Measurements from ENCODE around the gene TNRC6C. TPM values are rescaled to one million over a fixed set of nuclear protein-coding genes. Genes with fewer than 3 reads are reported as not detected.

TNRC6C gene
- total RNA-seq, 1 donor from 2014 or later: 5.6 TPM

DNA sequence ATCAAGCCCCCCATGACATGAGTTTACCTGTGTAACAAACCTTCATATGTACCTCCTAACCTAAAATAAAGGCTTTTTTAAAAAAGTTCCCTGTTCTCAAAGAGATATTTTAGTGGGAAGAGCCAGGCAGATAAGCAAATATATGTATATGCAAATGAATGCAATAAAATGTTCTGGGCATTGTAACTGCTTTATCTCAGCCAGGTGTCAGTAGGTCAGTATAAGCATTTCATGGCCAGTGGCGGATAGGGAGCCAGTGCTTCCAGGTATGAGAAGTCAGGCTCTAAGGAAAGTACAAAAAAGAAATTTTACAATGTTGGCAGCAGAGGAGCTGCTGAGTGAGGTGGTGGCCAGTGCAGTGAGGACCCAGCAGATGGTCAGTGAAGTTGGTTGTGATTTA is 53.9 kb downstream of the TNRC6C start:
- DNase-seq (ENCODE audit: low read depth): no peak

DNA sequence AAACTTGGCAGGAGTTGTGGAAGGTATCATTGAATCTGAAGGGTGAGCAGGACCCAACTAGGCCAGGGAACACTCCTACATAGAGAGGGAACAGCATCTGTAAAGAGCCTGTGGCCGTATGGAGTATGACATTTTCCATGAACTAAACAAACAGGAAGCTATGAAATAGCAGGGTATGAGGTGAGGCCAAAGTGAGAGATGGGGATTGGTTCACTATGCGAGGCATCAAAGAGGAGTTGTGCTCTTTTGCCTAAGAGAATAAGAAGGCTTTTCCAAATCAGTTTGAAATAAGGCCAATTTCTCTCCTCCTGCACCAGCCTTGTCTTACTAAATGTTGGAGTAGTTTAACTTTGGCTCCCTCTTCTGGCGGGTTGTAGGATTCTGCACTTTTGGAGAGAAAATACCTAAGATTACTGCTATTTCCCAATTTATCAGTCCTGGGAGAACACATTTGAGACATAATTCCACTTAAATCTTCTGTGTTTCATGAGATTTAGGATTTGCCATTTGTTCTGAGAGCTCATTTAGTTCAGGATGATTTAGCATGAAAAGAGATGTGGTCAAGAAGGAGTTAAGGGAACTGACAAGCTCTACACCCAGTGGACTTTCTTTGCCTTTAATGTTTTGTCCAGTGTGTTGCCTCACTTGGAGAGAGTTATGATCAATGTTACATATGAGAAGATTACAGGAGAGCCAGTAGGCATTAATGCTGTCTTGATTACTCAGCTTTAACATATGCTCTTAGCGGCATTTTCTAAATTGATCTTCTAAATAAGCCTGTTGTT is 55.4 kb downstream of the TNRC6C start:
- peak; percentile 78 for DNase-seq (ENCODE audit: low read depth)

DNA sequence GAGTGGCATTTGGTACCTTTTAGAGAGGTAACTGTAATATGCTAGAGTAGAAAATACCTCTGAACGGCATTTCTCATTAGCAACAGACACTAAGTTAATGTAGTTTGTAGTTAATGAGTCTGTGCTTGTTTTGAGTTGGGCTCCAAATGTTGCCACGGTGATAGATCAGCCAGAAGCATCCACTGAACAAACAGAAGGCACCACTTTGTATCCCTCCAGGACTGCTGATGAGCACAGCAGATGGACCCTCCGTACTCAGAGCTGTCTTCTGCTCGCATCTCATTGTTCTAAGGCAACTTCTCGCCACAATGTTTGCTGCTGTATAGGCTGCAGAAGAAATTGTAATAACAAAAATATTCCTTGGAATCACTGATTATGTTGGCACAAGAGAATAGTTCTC is 56.1 kb downstream of the TNRC6C start:
- DNase-seq (ENCODE audit: low read depth): no peak

DNA sequence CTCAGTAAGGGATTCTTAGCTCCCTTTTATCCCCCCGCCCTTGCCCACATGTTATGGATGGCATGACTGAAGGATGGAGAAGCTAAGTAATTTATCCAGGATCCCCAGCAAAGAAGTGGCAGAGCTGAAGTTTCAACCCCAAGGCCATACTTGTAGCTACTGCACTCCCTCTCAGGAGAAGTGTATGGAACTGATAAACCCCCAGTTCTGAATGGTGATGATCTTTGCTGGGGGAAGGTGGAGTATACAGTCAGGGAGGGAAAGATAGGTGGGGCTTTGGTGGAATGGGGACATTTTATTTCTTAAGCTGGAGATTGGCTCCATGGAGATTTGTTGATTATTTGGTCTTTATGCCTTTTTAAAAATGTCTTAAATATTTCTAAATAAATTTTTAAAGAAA is 58.3 kb downstream of the TNRC6C start:
- DNase-seq (ENCODE audit: low read depth): no peak

DNA sequence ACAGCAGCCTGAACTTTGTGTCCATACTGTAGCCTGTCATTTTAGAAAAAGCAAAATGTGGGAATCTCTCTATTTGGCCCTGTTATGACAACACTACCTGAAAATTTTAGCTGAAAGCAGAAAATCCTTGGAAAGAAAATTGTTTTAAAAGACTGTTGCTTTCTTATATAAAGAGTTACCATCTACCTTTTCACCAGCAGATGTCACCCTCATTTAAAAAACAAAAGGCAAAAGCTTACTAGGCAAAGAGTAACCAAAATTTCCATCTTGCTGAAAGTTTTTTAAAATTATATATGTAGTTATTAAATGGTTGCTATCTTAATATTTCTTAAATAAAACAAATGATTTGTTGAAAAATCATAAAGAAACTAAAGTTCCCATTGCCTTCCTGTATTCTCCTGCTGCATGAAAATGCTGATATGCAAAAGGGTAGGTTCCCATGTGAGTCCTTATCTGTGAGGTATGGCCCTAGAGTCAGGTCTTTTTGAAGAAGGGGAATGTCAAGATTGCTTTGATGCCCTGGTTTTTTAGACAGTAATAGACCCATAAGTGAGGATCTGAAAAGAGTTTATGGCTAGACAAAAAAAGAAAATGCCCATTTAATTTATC is 61.0 kb downstream of the TNRC6C start:
- peak; percentile 56 for DNase-seq (ENCODE audit: low read depth)

DNA sequence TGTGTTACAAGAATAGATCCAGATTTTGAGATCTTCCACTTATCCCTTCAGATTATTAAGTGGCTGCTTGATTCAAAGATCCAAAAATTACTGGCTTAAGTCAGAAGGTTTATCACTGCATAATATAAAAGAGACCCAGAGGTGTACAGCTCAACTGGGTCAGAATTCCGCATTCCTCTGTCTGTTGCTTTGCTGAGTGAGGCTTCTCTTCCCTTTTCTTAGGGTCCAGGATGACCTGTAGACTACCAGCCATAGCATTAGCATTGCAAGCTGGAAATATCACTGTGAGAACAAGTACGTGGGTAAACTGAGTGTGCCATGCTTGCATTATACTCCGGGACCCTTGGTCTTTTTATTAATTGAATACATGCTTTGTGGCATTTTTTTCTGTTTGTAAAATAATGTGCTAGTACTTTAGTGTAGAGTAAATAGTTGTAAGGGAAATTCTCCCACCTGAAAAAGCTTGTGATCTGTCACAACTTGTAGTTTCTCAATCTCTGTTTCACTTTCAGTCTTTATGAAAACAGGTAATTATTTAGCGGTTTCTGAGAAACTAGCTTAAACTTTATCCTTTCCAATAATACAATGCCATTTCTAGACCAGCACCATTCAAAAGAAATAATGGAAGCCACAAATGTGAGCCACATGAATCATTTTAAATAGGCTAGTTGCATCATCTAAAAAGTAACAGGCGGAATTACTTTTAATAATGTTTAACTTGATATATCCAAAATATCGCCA is 61.6 kb downstream of the TNRC6C start:
- DNase-seq (ENCODE audit: low read depth): no peak

DNA sequence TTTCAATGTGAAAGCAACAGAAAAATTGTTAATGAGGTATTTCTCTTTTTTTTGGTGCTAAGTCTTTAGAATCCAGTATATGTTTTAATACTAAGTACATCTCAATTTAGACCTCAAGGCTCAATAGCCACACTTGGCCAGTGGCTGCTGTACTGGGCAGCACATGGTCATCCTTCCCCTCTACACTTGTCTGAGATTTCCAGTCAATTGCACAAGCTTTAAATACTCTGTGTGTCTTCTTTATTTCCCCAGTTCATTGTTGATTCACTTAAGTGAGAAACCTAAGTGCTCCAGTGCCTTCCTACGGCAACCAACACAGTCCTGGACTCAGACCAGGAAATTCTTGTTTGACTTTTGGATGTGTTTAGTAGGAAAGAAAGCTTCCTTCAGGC is 62.2 kb downstream of the TNRC6C start:
- DNase-seq (ENCODE audit: low read depth): no peak

DNA sequence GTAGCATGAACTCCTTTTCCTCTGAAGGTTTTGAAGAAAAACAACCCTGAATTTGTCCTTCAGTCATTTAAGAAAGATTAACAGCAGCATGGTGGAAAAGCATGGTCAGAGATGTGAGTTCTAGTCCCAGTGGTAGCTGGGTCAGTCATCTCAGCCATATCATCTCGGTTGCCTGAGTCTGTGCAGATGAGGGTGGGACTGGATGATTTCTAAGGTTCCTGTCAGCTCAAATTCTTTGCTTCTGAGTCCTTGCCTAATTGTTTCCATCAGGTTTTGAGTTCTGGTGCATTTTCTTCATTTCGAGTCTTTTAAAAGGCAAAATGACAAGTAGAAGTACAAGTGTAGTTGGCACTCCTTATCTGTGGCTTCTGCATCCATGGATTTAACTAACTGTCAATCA is 63.9 kb downstream of the TNRC6C start:
- no peak for DNase-seq (ENCODE audit: low read depth)

DNA sequence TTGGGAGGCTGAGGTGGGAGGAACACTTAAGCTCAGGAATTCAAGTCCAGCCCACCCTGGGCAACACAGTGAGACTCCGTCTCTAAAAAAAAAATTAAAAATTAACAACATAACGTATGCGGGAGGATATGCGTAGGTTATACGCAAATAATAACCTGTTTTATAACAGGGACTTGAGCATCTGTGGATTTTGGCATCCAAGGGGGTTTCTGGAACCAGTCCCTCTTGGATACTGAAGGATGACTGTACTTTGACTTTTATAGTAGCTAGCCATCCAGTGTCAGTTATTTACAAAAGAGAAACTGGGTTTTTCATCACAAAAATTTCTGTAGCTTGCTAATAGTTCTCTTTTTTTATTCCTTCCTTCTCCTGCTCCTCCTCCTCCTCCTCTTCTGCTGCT is 64.5 kb downstream of the TNRC6C start:
- DNase-seq (ENCODE audit: low read depth): no peak

DNA sequence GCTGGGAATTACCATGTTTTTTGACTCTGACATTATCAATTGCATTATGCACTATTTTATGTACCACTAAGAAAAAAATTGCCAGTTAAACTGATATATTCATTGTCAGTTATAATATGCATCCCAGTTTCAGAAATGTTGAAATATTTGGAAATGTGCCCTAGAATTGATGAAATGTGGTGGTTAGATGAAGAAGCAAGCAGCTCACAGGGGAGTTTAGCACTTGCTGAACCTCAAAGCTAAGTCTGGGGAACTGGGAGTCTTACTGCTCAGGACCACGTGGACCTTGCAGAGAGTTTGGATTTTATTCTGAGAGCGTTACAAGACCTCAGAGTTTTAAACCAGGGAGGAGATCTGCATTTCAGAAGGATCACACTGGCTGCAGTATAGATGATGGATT is 67.9 kb downstream of the TNRC6C start:
- no peak for DNase-seq (ENCODE audit: low read depth)

DNA sequence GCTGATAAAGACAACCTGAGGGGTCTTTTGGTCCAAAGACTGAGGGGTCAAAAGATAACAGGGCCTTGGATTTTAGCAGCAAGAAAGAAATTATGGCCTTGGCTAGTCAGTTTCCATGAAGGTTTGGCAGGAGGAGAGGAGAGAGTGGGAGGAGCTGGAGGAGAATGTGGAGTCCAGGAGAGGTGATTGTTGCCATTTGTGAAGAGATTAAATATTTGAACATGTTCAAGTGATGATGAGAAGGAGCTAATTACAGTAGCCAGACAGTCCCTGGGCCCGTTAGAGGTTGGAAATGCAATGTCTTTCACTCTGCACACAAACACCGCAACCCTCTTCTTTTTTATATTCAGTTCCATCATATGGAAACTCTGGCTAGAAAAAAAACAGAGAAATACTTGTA is 68.6 kb downstream of the TNRC6C start:
- no peak for DNase-seq (ENCODE audit: low read depth)

DNA sequence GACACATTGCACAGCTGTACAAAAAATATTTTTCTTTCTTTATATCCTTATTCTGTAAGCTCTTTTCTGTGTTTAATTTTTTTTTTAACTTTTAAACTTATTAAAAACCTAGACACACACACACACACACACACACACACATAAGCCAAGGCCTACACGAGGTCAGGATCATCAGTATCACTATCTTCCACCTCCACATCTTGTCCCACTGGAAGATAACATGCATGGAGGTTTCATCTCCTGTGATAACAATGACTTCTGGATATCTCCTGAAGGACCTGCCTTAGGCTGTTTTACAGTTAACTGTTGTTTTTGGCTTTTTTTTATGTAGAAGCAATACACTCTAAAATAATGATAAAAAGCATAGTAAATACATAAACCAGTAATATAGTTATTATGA is 71.2 kb downstream of the TNRC6C start:
- no peak for DNase-seq (ENCODE audit: low read depth)

DNA sequence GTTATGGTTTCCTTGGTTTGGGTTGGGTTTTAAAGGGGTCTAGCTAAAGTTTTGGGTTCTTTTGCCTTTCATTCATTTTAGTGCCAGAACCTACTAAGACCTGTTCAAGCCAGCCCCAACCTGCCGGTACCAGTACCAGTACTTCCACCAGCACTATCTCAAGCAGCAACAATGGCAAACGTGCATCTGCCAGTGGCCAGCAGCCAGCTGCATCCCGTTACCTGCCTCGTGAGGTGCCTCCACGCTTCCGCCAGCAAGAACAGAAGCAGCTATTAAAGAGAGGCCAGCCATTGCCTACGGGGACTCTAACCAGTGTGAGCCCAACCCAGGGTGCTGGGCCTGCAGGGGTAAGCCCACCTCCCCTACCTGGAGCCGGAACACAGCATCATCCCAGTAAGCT is 72.9 kb downstream of the TNRC6C start:
- no peak for DNase-seq (ENCODE audit: low read depth)

DNA sequence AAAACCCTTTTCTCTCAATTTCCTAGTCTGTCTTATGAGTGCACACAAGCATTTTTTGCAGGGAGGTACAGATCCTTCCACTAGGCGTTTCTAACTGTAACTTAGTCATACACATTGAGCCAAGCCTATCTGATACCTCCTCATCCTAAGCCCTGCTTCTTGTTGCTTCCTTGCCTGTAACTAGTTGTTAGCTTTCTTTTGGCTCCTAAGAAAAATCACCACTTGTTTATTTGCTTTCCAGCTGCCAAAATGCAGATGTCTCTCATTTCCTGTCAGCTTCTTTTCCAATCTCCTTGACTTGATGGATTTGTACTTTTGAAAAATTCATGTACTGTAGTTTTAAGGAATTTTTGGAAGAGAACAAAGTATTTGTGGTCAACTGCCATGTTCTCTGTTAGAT is 73.7 kb downstream of the TNRC6C start:
- no peak for DNase-seq (ENCODE audit: low read depth)

DNA sequence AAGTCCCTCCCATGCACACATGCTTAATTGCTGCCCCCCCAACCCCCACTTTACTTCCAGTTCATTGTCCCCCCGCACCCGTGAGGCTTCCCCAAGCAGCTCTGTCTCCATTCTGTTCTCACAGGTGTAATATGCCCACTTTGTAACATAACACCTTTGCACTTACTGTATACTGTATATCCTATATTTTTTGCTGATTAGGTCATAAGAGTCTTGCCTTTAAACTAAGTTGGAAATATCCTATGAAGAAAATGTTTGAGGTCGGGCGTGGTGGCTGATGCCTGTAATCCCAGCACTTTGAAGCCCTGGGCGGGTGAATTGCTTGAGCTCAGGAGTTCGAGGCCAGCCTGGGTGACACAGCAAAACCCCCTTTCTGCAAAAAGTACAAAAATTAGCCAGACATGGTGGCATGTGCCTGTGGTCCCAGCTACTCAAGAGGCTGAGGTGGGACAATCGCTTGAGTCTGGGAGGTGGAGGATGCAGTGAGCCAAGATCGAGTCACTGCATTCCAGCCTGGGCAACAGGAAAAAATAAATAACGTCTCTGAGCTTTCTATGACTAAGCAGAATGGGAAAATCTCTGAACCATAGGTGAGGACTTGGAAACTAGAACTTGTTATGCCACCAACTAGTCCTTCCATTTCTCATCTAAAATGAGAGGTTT is 76.1 kb downstream of the TNRC6C start:
- DNase-seq (ENCODE audit: low read depth): no peak

DNA sequence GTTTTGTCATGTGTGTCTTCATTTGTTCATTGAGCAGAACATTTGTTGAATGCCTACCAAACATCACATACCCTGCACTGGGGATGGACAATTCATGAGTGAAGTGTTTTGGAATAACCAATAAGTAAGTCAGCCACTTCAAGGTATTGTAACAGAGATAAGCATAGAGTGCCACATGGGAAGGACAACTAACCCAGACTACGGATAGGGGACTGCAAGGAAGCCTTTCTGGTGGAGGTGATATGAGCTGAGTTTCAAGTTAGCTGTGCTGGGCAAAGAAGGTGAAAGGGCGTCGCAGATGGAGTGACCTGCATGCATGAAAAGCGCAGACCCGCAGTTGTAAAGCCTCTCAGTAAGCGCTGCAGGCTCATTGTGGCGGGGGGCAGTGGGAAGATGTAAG is 78.8 kb downstream of the TNRC6C start:
- DNase-seq (ENCODE audit: low read depth): no peak

DNA sequence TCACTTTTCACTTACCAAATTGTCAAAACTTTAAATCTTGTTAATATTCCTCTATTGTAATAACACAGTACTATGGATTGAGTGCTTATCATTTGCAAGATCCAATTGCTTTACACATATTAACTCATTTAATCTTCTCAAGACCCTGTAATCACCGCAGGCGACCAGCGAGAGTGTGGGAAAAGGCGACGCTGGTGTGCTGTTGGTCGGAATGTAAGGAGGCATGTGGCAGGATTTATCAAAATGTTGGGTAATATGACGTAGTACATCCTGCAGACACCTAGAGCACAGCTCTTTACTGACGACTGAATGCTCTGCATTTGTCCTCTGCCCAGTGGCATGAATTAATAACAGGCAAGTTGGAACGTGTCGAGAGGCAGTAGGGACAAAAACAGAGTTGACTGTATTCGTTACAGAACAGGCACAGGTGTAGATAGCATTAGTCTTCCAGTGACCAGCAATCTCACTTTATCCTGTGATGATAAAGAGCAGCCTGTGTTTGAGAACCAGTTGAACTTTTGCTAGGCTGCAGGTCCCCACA is 80.3 kb downstream of the TNRC6C start:
- DNase-seq (ENCODE audit: low read depth): no peak

DNA sequence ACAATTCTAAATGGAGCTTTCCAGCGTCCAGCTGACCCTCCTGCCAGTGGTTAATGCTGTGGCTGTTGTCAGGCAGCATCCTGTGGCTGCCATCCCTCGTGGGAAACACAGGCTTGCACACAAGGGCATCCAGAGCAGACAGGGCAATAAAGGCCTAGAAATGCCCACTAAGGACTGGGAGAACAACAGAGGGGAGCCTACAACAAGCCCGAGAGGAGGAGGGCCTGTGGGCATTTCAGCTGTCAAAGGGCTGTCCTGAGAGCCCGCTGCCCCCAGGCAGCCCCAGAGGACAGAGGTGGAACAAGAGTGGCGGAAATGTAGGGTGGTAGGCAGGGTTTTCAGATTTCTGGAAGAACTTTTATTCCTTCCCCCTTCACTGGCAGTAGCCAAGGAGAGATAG is 81.1 kb downstream of the TNRC6C start:
- peak; percentile 66 for DNase-seq (ENCODE audit: low read depth)

DNA sequence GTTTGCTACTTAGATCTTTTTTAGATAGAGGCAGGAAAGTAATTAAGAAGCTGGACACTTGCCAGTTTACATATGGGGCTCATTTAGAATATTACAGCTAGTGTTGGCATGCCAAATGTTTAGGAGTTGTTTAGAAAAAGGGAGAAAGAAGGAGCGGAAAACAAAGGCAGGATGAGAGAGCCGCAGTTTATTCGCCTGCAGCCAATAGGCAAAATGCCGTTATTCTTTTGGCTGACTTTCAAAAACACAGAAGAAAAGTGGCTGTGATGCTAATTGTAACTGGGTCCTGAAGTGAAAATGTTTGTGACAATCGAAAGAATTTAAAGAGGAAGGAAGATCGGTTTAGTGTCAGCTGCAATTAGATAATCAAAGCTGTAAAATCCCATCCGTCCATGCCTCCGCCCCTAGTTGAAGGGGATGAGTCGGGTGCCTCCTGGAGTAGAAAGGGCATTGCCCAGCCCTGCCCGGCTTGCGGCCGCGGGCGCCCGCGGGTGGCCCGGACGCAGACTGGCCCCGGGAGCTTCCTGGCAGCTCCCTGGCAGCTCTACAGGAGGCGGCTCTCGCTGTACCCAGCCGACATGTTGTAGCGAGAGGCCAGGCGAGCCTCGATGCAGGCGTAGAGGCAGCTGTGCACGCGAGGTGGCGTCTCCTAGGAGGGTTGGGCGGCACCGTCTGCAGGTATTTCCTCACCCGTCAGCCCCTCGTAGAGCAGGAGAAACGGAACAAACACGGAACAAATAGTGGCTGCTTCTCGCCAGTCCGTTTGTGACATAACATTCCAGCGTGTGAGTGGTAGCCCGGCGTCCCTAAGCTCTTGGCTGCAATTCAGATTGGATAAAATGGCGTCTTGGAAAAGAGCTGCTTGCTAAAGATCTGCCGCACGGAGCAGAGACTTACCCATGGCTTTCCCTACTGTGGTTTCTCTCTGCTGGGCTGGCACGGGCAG is 82.2 kb downstream of the TNRC6C start:
- DNase-seq (ENCODE audit: low read depth): peak; percentile 71

DNA sequence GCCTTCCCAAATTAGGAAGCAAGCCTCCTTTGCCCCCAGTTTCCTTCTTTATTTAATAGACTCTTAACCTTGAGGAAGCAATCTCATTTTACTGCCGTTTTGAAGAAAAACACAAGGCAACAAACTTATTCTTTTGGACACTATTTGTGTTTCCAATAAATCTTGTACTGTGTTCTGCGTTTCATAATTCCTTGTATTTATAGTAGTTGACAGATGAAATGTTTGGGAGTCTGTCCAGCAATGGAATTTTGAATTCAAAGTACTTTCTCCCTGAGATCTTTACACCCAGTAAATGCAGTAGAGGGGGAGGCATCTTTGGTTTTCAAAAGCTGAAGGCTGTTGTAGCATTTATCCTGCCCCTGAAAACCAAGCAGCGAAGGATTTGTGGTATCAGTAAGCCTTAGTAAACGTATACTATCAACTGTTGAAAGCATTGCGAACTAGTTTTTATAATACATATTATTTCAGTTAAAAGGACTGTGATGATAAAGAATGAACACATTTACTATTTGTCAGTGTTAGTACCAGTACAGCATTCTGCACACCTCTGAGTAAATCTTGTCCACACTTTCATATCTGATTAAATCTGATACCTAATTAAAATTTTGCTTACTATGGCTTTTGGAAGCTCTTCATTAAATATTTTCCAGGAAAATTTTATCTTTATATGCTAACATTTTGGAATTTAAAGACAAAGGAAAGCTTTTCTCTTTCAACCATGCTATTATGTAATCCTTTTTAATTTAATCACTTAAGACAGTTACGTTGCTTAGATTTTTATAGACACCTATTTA is 83.1 kb downstream of the TNRC6C start:
- DNase-seq (ENCODE audit: low read depth): no peak
